Measurements from ENCODE around the gene LY6G5C. TPM values are rescaled to one million over a fixed set of nuclear protein-coding genes. Genes with fewer than 3 reads are reported as not detected.

LY6G5C gene
- total and polyA plus RNA-seq, 12 donors = 1.2 to 3.5 (median 2.0) TPM

- Histone ChIP-seq H3K27ac (no peak overlapping the region), H3K4me3 (peak overlapping the region in 1 of 10 donors; percentile 36), H3K4me1 (peaks cover 5 to 27% (median 22%) of the 10 kb centered on the region in 9 donors), H3K27me3 (no peaks in the 10 kb centered on the region), H3K9me3 (no peaks in the 10 kb centered on the region), H3K36me3 (peaks cover 0 to 45% (median 21%) of the 10 kb centered on the region in 9 donors)
- ATAC-seq = no peak
- WGBS, 2 donors = 72 to 78% methylated on average over 13 of the region's 13 CpGs
- intact Hi-C loops (cut with DNase I) = loop anchor here in 9 of 10 donors (5.0 to 10.0 kb wide), 10 partner anchors 44 to 274 kb away; partner anchors contain the start of genes CFB (in 1 of the 9), CLIC1 (in 1 of the 9), DDAH2 (in 1 of the 9) and NELFE (in 1 of the 9)
- TF ChIP-seq, protein P1, sequence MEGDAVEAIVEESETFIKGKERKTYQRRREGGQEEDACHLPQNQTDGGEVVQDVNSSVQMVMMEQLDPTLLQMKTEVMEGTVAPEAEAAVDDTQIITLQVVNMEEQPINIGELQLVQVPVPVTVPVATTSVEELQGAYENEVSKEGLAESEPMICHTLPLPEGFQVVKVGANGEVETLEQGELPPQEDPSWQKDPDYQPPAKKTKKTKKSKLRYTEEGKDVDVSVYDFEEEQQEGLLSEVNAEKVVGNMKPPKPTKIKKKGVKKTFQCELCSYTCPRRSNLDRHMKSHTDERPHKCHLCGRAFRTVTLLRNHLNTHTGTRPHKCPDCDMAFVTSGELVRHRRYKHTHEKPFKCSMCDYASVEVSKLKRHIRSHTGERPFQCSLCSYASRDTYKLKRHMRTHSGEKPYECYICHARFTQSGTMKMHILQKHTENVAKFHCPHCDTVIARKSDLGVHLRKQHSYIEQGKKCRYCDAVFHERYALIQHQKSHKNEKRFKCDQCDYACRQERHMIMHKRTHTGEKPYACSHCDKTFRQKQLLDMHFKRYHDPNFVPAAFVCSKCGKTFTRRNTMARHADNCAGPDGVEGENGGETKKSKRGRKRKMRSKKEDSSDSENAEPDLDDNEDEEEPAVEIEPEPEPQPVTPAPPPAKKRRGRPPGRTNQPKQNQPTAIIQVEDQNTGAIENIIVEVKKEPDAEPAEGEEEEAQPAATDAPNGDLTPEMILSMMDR (IDR thresholded peaks at IDR 0.05) = no peak
- no peak for DNase-seq
These were observed 2.7 kb upstream of the LY6G5C start for GRCh38 chr6:31683591-31683990.

GRCh38 chr6:31681135-31681671 lies 336 bp upstream of the LY6G5C start:
- intact Hi-C loops (cut with DNase I) = loop anchor here in 9 of 10 donors (2.0 to 10.0 kb wide), 12 partner anchors 46 to 276 kb away; partner anchors contain the start of genes CFB (in 1 of the 9), CLIC1 (in 1 of the 9), DDAH2 (in 1 of the 9) and NELFE (in 1 of the 9)

DNA sequence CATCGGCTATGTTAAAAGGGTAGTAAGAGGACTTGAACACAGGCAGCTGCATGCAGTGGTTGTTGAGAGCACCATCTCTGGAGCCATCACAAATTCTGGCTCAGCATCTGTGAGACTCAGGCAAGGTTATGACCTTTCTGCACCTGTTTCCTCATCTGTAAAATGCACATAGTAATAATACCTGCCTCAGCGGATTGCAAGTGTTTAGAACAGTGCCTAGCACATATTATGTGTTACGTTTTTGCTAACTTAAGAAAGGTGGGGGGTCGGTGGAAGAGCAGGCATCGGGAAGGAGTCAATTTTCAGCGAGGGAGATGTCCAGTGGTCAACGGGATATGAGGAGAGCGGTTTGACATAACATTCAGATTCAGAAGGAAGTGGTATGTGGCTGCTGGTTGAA lies 2.9 kb downstream of the LY6G5C start:
- Histone ChIP-seq H3K4me3 (no peak overlapping the region), H3K27ac (no peak overlapping the region), H3K36me3 (peaks cover 0 to 27% (median 4%) of the 10 kb centered on the region in 9 donors), H3K27me3 (no peaks in the 10 kb centered on the region), H3K9me3 (no peaks in the 10 kb centered on the region), H3K4me1 (peaks cover 5 to 22% (median 17%) of the 10 kb centered on the region in 9 donors)
- WGBS, 2 donors = 78% methylated on average over 8 of the region's 8 CpGs
- ATAC-seq = no peak
- intact Hi-C loops (cut with DNase I) = loop anchor here in 3 of 10 donors (5.0 to 10.0 kb wide), 3 partner anchors 159 to 274 kb away; partner anchors contain the start of gene CFB (in 1 of the 3)
- DNase-seq = no peak
- TF ChIP-seq, protein P1 (IDR thresholded peaks at IDR 0.05) = no peak

More at GRCh38 chr6:31681135-31681671, 336 bp upstream of the LY6G5C start:
- H3K27me3 ChIP-seq = no peaks in the 10 kb centered on the region
- peak overlapping the region; percentile 42 to 68 (median 58) for H3K4me3 ChIP-seq
- TF ChIP-seq, protein P1 (IDR thresholded peaks at IDR 0.05) = peak in 4 of 9 donors; percentile 21 to 35 (median 28)
- H3K36me3 ChIP-seq = peaks cover 0 to 25% (median 0%) of the 10 kb centered on the region in 9 donors
- H3K27ac ChIP-seq = peak overlapping the region in 9 of 10 donors; percentile 34 to 84 (median 66)
- ATAC-seq (peak; percentile 50 to 87 (median 76)), DNase-seq (peak in 1 of 2 donors; percentile 55)
- no peaks in the 10 kb centered on the region for H3K9me3 ChIP-seq
- H3K4me1 ChIP-seq = peaks cover 5 to 27% (median 22%) of the 10 kb centered on the region in 9 donors
- 0 to 1% methylated on average over 40 of the region's 40 CpGs for WGBS, 2 donors

DNA sequence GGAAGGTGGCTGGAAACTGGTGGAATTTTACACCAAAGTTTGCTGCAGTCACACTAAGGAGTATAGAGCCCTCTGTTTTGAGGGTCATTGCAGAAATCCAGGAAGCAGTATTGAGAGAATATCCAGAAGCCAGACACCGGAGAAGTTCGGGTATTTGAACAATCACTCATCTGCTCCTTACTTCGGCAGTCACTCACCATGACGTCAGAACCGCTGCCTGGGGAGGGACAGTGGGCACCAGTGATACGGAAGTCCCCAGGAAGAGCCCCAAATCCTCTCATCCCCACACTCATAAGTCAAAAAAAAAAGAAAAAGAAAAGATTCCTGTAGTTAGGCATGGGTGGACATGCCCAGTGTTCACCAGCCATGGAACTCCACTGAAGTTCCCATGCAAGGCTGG lies 4.0 kb downstream of the LY6G5C start:
- H3K9me3 ChIP-seq = no peaks in the 10 kb centered on the region
- H3K27me3 ChIP-seq = no peaks in the 10 kb centered on the region
- TF ChIP-seq, protein P1 (IDR thresholded peaks at IDR 0.05) = no peak
- DNase-seq (no peak), ATAC-seq (no peak)
- no peak overlapping the region for H3K27ac ChIP-seq
- 65 to 69% methylated on average over 6 of the region's 6 CpGs for WGBS, 2 donors
- intact Hi-C loops (cut with DNase I) = loop anchor here in 3 of 10 donors (5.0 to 10.0 kb wide), 3 partner anchors 160 to 275 kb away; partner anchors contain the start of gene CFB (in 1 of the 3)
- no peak overlapping the region for H3K4me3 ChIP-seq
- H3K36me3 ChIP-seq = peaks cover 0 to 37% (median 5%) of the 10 kb centered on the region in 9 donors
- peaks cover 5 to 18% (median 15%) of the 10 kb centered on the region in 9 donors for H3K4me1 ChIP-seq
